HepG2 (cell line): ENCODE data around the gene TGFA. TPM values are rescaled to one million over a fixed set of nuclear protein-coding genes. Genes with fewer than 3 reads are reported as not detected.

Source experiments
- ATAC-seq: fragments of 200-7000 bp; cut with Tn5 transposase; 3 replicates; pipeline ENCODE4 v1.9.1; 2020; ENCODE audit warnings: mild to moderate bottlenecking, moderate library complexity
- BruUV-seq: library from RNA; stranded (reverse); fragments of 400-500 nt; replicated peaks from 2 replicates; lab custom pipeline; 2021; lab: Mats Ljungman, UMichigan
- CTCF ChIA-PET: fragments of 300-600 bp; formaldehyde crosslinking; extraction: SDS; loops from one replicate; lab custom pipeline; 2021; ENCODE audit warnings: low total read pairs, inconsistent platforms, low intra/inter-chr PET ratio; lab: Yijun Ruan, JAX
- POLR2A ChIA-PET: fragments of 350-600 bp; sonication (Branson Sonifier 250); formaldehyde crosslinking; loops from one replicate; lab custom pipeline; 2020; ENCODE audit warnings: antibody characterized with exemption, inconsistent platforms; lab: Yijun Ruan, JAX
- DNase-seq: peaks from one replicate; pipeline ENCODE4 v3.0.0-alpha.2; 2015; ENCODE audit warnings: low spot score
- FAIRE-seq: peaks from 3 replicates; lab custom pipeline; 2011; peaks lifted over from hg19 to GRCh38; lab: Jason Lieb, UNC
- H2AFZ ChIP-seq: one replicate; pipeline ENCODE4 v1.6.1; 2011; ENCODE audit warnings: low read length, inconsistent platforms
- H3K27ac ChIP-seq: fragments of 300-600 bp; 3 replicates; pipeline ENCODE4 v1.8.0; 2011; ENCODE audit warnings: mixed run types, mild to moderate bottlenecking, mixed read lengths, low read length, inconsistent platforms; ENCODE audit not compliant: insufficient read depth; ENCODE audit errors: extremely low read length
- H3K27me3 ChIP-seq, 2 experiments: fragments of 200-600 bp in 1 of 2; 2 replicates in 1 of 2; 3 replicates in 1 of 2; pipeline versions ENCODE4 v1.6.0 to v1.8.0; 2011; ENCODE audit warnings: low read length in 2 of 2, mild to moderate bottlenecking in 2 of 2, moderate library complexity in 2 of 2, inconsistent platforms in 1 of 2; ENCODE audit not compliant: insufficient read depth in 2 of 2, control insufficient read depth in 1 of 2
- H3K36me3 ChIP-seq, 2 experiments: fragments of 200-600 bp in 1 of 2; replicated peaks in 1 of 2; 2 replicates in 1 of 2; 3 replicates in 1 of 2; pipeline versions ENCODE4 v1.5.1 to v1.8.0; 2011; ENCODE audit warnings: low read length in 2 of 2, inconsistent platforms in 1 of 2; ENCODE audit not compliant: insufficient read depth in 2 of 2, control insufficient read depth in 1 of 2
- H3K4me1 ChIP-seq: 2 replicates; pipeline ENCODE4 v1.5.1; 2012; ENCODE audit warnings: low read length, inconsistent platforms; ENCODE audit not compliant: insufficient read depth
- H3K4me2 ChIP-seq: 2 replicates; pipeline ENCODE4 v1.6.0; 2011; ENCODE audit warnings: low read depth, low read length, inconsistent platforms
- H3K4me3 ChIP-seq, 3 experiments: fragments of 200-600 bp in 1 of 3; sonication (generic), shearing (Covaris generic) in 1 of 3; replicated peaks in 1 of 3; 2 replicates each; pipeline ENCODE4 v1.5.1; 2011 to 2016; ENCODE audit warnings: low read length in 3 of 3, inconsistent platforms in 2 of 3, low read depth in 2 of 3, mild to moderate bottlenecking in 2 of 3, control low read depth in 1 of 3, mixed read lengths in 1 of 3; ENCODE audit not compliant: insufficient read depth in 1 of 3
- H3K79me2 ChIP-seq: one replicate; pipeline ENCODE4 v1.6.1; 2011; ENCODE audit warnings: low read length, inconsistent platforms; ENCODE audit not compliant: insufficient read depth
- H3K9ac ChIP-seq: 2 replicates; pipeline ENCODE4 v1.6.0; 2011; ENCODE audit warnings: mild to moderate bottlenecking, low read depth, low read length, inconsistent platforms; ENCODE audit not compliant: insufficient read depth
- H3K9me3 ChIP-seq: 2 replicates; pipeline ENCODE4 v1.5.1; 2012; ENCODE audit warnings: mild to moderate bottlenecking, low read length
- H4K20me1 ChIP-seq: 2 replicates; pipeline ENCODE4 v1.6.0; 2011; ENCODE audit warnings: inconsistent platforms, mild to moderate bottlenecking, low read length, moderate library complexity; ENCODE audit not compliant: insufficient read depth
- AKAP8 ChIP-seq: sonication (generic); formaldehyde crosslinking; IDR thresholded peaks from 2 replicates; pipeline ENCODE4 v1.5.1; 2020; ENCODE audit warnings: mild to moderate bottlenecking, missing genetic modification reagents
- ATF7 ChIP-seq, 2 experiments: fragments of 450-650 bp in 1 of 2; sonication (generic) in 1 of 2; formaldehyde crosslinking in 1 of 2; IDR thresholded peaks; 2 replicates each; pipeline versions ENCODE4 v1.4.0 to v1.6.1; 2016 to 2020; ENCODE audit warnings: antibody characterized with exemption in 1 of 2, mild to moderate bottlenecking in 1 of 2, missing genetic modification reagents in 1 of 2
- CREB3 ChIP-seq: sonication (generic); formaldehyde crosslinking; IDR thresholded peaks from 2 replicates; pipeline ENCODE4 v1.5.0; 2020; ENCODE audit warnings: missing genetic modification reagents
- FIP1L1 ChIP-seq: fragments of 200-400 bp; formaldehyde crosslinking; IDR thresholded peaks from 2 replicates; pipeline ENCODE4 v1.6.1; 2018; ENCODE audit warnings: low read depth, mild to moderate bottlenecking, low read length, moderate library complexity, borderline replicate concordance; ENCODE audit not compliant: insufficient read depth
- HMG20B ChIP-seq: conservative IDR thresholded peaks from 2 replicates; pipeline ENCODE4 v1.6.1; 2016; ENCODE audit warnings: missing genetic modification reagents, missing compliant biosample characterization
- HOXA5 ChIP-seq: sonication (generic); formaldehyde crosslinking; IDR thresholded peaks from 2 replicates; pipeline ENCODE4 v1.4.0; 2020; ENCODE audit warnings: missing genetic modification reagents
- MAFF ChIP-seq: IDR thresholded peaks from 2 replicates; pipeline ENCODE4 v1.6.1; 2011; ENCODE audit warnings: low read depth, low read length, improper control_type of control experiment
- POGZ ChIP-seq: sonication (generic); formaldehyde crosslinking; IDR thresholded peaks from 2 replicates; pipeline ENCODE4 v1.4.0; 2020; ENCODE audit warnings: mild to moderate bottlenecking, missing genetic modification reagents
- PTBP1 ChIP-seq: fragments of 200-400 bp; formaldehyde crosslinking; IDR thresholded peaks from 2 replicates; pipeline ENCODE4 v1.6.1; 2018; ENCODE audit warnings: low read length, low read depth; ENCODE audit not compliant: poor library complexity, severe bottlenecking
- RAD51 ChIP-seq: fragments of 450-650 bp; IDR thresholded peaks from 2 replicates; pipeline ENCODE4 v1.6.1; 2016; ENCODE audit warnings: borderline replicate concordance
- SMARCE1 ChIP-seq: fragments of 450-650 bp; IDR thresholded peaks from 2 replicates; pipeline ENCODE4 v1.6.1; 2017; ENCODE audit warnings: borderline replicate concordance
- ZBTB3 ChIP-seq: sonication (generic); formaldehyde crosslinking; IDR thresholded peaks from 2 replicates; pipeline ENCODE4 v1.4.0; 2020; ENCODE audit warnings: low read depth, mild to moderate bottlenecking, moderate library complexity, missing genetic modification reagents, borderline replicate concordance
- ZNF468 ChIP-seq: sonication (generic); formaldehyde crosslinking; IDR thresholded peaks from 2 replicates; pipeline ENCODE4 v1.8.0; 2022; ENCODE audit warnings: mild to moderate bottlenecking, moderate library complexity, missing genetic modification reagents
- WGBS: methylation state at CpG from one replicate; pipeline ENCODE4 v1.1.6; 2017; ENCODE audit warnings: low lambda C conversion rate; 5-methylcytosine and 5-hydroxymethylcytosine counted together
- in situ Hi-C: cut with HindIII; loops from 2 replicates; pipeline ENCODE4 v1.10.0; 2017; ENCODE audit warnings: low pct_unique_long_range_greater_than_20kb; ENCODE audit not compliant: extremely low pct_ligation_motif_present
- intact Hi-C: fragments of 100-400 bp; cut with micrococcal nuclease; formaldehyde crosslinking; loops from one replicate; pipeline ENCODE4 v1.10.0; 2022; ENCODE audit not compliant: unreplicated experiment
- polyA plus RNA-seq, 8 experiments: library from polyadenylated mRNA; depleted of rRNA in 3 of 8; stranded (reverse) in 7 of 8; unstranded in 1 of 8; fragments of >200 nt; fragmentation: Illumina TruSeq in 4 of 8; extraction: Trizol in 4 of 8; gene quantifications; 2 replicates each; pipeline versions ENCODE4 v1.2.1 to v1.2.3, GENCODE V29; 2011 to 2016; ENCODE audit warnings: low read depth in 4 of 8, missing spikeins in 1 of 8, mixed read lengths in 1 of 8; ENCODE audit not compliant: insufficient read depth in 1 of 8
- total RNA-seq, 5 experiments: library from RNA; depleted of rRNA; stranded (reverse); fragments of >200 nt; fragmentation: Illumina TruSeq; extraction: Trizol; gene quantifications; 2 replicates each; pipeline ENCODE4 v1.2.3, GENCODE V29; 2016; ENCODE audit warnings: low read depth in 1 of 5
- TF ChIP-seq, protein P1 (sequence below): sonication (generic); formaldehyde crosslinking; IDR thresholded peaks from 2 replicates; pipeline ENCODE4 v1.4.0; 2020; ENCODE audit warnings: mild to moderate bottlenecking, missing genetic modification reagents

The TGFA gene
- total and polyA plus RNA-seq, 2 of the 13 experiments (the other 11 are each of a cell fraction or from before 2014, with no cell fraction given): 7.8 to 15.3 TPM

DNA sequence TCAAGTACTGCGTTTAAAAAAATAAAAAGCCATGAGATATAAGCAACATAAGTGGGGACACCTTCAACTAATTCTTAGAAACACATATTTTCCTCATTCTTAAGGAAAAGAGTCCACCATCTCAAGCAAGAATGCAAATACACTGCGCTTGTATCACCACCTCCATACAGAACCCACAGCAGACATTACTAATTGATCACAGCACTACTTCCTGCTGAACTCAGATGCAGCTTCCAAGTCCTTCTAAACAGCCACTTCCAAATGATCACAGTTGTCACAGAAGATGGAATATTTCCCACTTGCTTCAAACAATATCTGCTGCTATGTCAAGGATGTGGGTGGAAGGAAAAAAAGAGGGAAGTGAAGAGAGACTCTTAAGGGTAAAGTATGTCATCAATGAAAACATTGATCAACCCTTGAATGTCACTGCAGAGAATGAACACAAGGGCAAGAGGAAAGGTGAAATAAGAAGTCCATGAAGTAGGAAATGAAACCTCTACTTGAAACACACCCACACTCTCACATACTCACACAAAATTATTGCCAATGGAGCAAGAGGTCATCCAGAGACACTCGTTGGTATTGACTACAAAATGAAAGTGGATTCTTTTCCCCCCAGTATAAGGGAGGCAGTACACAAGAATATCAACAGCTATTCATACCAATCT is 22.1 kb downstream of the TGFA start:
- H3K27me3 ChIP-seq: no peaks in the 10 kb centered on the region
- peaks cover 18% of the 10 kb centered on the region for H3K79me2 ChIP-seq
- H2AFZ ChIP-seq: no peak overlapping the region
- DNase-seq (no peak), ATAC-seq (no peak), FAIRE-seq (no peak)
- ChIA-PET CTCF (no interaction called here), POLR2A (no interaction called here)
- in situ Hi-C loops: no loop called here
- H3K36me3 ChIP-seq: no peaks in the 10 kb centered on the region
- H3K9ac ChIP-seq: no peak overlapping the region
- H3K4me1 ChIP-seq: peaks cover 47% of the 10 kb centered on the region
- H3K27ac ChIP-seq: no peak overlapping the region
- H3K4me2 ChIP-seq: no peak overlapping the region
- WGBS: 82% methylated on average over 3 of the region's 3 CpGs
- no peak overlapping the region for H3K4me3 ChIP-seq
- intact Hi-C loops: no loop called here
- no TSS peak for BruUV-seq
- no peaks in the 10 kb centered on the region for H3K9me3 ChIP-seq
- no peaks in the 10 kb centered on the region for H4K20me1 ChIP-seq
- TF ChIP-seq ZNF468 (no peak), SMARCE1 (no peak), RAD51 (no peak), ZBTB3 (CRISPR knock-in tag) (no peak), PTBP1 (no peak), HOXA5 (CRISPR knock-in tag) (no peak), FIP1L1 (no peak), MAFF (no peak), POGZ (CRISPR knock-in tag) (no peak), CREB3 (CRISPR knock-in tag) (no peak), ATF7 (IDR thresholded peaks at IDR 0.05) (no peak), ATF7 (CRISPR knock-in tag; IDR thresholded peaks at IDR 0.05) (no peak), HMG20B (no peak), AKAP8 (no peak)
- TF ChIP-seq, protein P1, sequence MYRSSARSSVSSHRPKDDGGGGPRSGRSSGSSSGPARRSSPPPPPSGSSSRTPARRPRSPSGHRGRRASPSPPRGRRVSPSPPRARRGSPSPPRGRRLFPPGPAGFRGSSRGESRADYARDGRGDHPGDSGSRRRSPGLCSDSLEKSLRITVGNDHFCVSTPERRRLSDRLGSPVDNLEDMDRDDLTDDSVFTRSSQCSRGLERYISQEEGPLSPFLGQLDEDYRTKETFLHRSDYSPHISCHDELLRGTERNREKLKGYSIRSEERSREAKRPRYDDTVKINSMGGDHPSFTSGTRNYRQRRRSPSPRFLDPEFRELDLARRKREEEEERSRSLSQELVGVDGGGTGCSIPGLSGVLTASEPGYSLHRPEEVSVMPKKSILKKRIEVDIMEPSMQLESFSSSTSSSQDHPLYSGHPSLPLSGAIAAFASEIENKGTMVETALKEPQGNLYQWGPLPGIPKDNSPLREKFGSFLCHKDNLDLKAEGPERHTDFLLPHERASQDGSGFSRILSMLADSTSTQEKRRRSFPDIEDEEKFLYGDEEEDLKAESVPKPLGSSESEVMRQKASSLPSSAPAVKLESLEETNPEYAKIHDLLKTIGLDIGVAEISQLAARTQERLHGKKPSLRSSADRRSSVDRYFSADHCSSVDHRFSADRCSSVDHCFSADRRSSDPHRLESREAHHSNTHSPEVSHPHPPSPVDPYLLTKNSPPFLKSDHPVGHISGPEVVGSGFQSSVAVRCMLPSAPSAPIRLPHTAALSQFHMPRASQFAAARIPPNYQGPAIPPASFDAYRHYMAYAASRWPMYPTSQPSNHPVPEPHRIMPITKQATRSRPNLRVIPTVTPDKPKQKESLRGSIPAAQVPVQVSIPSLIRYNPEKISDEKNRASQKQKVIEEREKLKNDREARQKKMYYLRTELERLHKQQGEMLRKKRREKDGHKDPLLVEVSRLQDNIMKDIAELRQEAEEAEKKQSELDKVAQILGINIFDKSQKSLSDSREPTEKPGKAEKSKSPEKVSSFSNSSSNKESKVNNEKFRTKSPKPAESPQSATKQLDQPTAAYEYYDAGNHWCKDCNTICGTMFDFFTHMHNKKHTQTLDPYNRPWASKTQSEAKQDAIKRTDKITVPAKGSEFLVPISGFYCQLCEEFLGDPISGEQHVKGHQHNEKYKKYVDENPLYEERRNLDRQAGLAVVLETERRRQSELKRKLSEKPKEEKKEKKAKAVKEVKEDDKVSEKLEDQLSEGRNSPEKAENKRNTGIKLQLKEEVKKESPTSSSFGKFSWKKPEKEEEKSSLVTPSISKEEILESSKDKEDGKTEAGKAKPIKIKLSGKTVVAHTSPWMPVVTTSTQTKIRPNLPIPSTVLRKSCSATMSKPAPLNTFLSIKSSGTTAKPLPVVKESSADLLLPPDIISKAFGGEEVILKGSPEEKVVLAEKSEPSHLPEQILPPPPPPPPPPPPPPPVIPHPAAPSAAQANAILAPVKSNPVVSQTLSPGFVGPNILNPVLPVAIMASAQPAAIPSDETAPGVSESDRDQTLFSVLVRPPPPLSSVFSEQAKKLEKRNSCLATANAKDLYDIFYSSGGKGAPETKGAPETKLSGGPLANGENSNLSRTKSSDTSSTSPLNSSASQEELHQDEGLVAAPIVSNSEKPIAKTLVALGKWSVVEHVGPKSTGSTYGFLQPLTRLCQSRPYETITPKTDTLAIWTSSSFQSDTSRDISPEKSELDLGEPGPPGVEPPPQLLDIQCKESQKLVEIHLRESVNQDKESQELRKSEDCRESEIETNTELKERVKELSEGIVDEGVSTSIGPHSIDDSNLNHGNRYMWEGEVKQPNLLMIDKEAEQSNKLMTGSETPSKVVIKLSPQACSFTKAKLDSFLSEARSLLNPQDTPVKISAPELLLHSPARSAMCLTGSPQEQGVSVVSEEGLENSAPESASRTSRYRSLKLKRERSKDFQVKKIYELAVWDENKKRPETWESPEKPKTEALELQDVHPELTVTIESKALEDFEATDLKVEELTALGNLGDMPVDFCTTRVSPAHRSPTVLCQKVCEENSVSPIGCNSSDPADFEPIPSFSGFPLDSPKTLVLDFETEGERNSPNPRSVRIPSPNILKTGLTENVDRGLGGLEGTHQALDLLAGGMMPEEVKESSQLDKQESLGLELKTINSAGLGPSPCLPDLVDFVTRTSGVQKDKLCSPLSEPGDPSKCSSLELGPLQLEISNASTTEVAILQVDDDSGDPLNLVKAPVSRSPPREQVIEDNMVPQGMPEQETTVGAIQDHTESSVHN (CRISPR knock-in tag): no peak
